HG02610 (cell line): Measurements from ENCODE around the gene PM20D2.
"Not testable (repeated sequence)": the region's sequence is repeated elsewhere in the genome, so short reads cannot be mapped to it uniquely, and the experiment has no call there.

Source experiments
- ATAC-seq: cut with Tn5 transposase; IDR thresholded peaks from one replicate; pipeline ENCODE4 v1.9.1; 2021; ENCODE audit warnings: mild to moderate bottlenecking, moderate library complexity; ENCODE audit not compliant: unreplicated experiment

The PM20D2 gene, protein sequence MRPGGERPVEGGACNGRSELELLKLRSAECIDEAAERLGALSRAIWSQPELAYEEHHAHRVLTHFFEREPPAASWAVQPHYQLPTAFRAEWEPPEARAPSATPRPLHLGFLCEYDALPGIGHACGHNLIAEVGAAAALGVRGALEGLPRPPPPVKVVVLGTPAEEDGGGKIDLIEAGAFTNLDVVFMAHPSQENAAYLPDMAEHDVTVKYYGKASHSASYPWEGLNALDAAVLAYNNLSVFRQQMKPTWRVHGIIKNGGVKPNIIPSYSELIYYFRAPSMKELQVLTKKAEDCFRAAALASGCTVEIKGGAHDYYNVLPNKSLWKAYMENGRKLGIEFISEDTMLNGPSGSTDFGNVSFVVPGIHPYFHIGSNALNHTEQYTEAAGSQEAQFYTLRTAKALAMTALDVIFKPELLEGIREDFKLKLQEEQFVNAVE

DNA sequence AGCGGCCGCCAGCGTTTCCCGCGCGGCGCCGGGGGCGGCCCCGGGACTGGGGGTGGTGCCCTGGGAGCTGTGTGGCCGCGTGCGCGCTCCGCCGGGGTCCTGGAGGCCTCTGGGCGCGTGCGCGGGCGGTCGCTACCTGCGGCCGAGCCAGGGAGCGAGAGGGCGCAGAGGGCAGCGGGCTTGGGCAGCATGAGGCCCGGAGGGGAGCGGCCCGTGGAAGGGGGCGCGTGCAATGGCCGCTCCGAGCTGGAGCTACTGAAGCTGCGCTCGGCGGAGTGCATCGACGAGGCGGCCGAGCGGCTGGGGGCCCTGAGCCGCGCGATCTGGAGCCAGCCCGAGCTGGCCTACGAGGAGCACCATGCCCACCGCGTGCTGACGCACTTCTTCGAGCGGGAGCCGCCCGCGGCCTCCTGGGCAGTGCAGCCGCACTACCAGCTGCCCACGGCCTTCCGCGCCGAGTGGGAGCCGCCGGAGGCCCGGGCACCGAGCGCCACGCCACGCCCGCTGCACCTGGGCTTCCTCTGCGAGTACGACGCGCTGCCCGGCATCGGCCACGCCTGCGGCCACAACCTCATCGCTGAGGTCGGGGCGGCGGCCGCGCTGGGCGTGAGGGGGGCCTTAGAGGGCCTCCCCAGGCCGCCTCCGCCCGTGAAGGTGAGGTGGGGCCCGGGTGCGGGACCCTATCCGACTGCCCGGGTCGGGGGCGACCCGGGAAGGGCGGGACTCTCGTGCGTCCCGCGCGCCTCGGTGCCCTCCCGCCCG lies at the start of gene PM20D2:
Gene PM20D2 (plus strand): TSS at position 100 of the 762 bp plus-strand sequence. CDS start 90 bp downstream, at position 190.
- peak; percentile 63 for ATAC-seq

DNA sequence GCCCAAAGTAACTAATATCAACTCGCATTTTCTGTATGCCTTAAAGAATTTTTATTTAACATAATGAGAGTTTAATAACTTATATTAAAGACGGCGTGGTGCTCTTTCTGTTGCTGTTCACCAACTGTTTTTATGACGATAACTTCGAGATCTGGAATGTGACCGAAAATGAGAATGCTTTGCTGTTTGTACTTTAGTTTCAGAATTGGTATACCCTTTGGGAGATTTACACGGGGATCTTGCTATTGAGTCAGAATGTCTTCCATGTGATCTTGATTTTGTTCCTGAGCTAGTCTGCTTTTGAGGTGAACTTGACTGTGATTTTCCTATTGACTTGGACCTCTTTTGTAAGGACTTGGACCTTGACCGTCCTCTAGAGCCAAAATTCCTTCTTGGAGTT lies 47.4 kb upstream of the PM20D2 start:
- ATAC-seq: no peak

- no peak for ATAC-seq
Measured at GRCh38 chr6:89100114-89100513, 45.7 kb upstream of the PM20D2 start.

- ATAC-seq: no peak
Measured at GRCh38 chr6:89110284-89110683, 35.6 kb upstream of the PM20D2 start.

- ATAC-seq: no peak
Measured at GRCh38 chr6:89111933-89112332, 33.9 kb upstream of the PM20D2 start.

DNA sequence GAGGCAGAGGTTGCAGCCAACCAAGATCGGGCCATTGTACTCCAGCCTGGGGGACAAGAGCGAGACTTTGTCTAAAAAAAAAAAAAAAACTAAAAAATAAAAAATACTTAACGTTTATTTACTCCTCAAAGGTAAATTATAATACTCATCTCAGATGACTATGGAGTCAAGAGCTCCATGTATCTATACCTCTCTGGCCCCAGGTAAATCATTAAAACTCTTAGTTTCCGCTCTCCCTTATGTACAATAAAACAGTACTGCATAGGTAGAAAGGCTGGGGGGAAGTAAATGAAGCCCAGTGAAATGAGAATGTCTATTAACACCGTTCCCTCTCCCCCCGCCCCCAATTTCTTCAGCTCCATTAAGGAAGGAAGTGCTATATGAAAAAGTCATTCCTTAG lies 29.2 kb upstream of the PM20D2 start:
- ATAC-seq: no peak

GRCh38 chr6:89117211-89118108 lies 28.4 kb upstream of the PM20D2 start, which contains the start of gene SRSF12:
SRSF12 (minus strand) TSS chr6:89118071; CDS start chr6:89117887, 184 bp downstream.
- peak; percentile 77 for ATAC-seq

- ATAC-seq: no peak
Measured at GRCh38 chr6:89118931-89119330, 26.9 kb upstream of the PM20D2 start.

- ATAC-seq: no peak
Measured at GRCh38 chr6:89120371-89120770, 25.5 kb upstream of the PM20D2 start.

DNA sequence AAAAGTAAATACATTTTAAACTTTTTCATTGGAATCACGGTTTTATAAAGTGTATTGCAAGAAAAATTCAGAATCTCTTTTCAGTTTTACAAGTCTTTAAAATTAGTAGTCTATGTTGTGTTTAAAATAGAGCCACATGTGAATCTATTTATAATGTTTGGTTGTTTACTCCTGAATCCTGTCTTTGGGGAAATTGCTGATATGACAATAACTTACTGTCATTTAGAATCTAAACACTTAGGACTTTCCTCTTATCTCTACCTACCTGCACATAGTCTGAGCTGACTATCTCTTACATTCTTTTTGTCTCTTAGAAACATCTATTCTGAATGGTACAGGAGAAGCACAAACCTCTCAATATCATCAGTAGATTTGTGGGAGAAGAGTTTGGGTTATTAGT lies 23.9 kb upstream of the PM20D2 start:
- ATAC-seq: no peak

DNA sequence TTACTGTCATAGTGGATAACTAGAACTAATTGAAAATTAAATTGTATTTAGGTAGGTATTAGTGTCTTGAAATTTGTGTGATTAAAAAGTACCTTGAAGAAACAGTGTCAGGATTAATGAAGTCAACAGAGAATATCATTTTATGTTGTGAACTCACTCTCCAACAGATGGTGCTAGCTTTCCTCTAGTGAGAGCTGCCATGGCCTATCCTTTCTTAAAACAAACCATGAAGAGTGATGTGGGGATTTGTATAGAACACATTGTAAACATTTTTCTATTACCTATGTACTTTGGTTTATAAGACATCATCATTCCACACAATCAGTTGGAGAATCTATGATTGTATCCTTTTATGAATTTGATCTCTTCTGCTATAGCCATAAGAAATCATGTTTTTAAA lies 23.2 kb upstream of the PM20D2 start:
- ATAC-seq: no peak

- ATAC-seq: not testable (repeated sequence)
Measured at GRCh38 chr6:89128256-89128671, 17.6 kb upstream of the PM20D2 start.

DNA sequence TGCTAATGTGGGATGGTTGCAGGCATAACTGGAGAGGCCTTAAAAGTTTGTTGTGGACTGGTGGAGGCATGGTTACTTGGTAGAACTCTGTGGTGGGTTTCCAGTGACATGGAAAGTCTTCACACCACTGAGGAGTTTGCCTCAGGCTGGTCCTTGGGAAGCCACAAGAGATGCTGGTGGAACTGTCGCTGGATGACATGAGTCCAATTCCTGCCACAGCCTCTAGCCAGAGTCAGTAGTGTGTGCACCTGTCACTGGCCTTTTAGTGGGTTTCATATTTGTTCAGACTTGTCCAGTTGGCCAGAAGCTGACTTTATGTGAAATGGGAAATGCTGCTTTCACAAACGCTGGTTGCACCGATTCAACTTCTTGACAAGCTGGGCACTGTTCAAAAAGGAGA lies 14.3 kb upstream of the PM20D2 start:
- ATAC-seq: no peak

DNA sequence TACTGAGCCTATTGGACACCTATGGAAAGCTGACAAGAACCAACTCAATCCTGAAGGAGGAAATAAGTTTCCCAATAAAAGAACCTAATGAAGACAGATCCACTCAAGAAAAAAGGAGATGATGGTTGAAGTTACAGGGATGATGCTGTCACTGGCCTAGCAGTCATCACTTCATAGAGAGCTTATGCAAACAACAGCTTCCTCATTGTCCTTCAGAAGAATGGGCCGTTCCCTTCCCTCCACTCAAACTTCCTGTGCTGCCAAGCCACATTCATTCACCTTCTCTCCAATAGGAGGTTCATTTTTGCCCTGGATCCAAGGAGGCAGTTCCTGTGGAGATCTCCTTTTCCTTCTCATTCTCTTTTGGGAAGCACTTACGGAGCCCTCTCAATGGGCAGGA lies 13.8 kb upstream of the PM20D2 start:
- no peak for ATAC-seq

- ATAC-seq: no peak
Measured at GRCh38 chr6:89133981-89134380, 11.9 kb upstream of the PM20D2 start.

DNA sequence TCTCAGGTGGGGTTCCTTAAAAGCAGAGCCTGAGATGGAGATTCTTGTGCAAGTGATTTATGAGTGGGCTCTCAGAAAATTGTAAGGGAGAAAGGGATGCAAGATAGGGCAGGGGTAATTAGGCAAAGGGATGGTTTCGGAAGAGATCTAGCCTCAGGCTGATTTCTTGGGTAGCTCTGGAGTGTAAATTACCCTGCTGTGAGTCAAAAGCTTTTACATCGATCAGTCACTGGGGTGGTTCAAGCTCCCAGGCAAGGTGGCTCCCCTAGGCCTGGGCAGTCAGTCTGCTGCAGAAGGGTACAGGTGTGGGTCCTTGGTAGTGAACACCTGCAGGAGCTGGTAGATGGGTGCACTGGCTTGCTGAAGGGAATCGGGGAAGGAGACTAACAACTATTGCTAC lies 11.1 kb upstream of the PM20D2 start:
- ATAC-seq: no peak

GRCh38 chr6:89138173-89138572 lies 7.7 kb upstream of the PM20D2 start:
- no peak for ATAC-seq

DNA sequence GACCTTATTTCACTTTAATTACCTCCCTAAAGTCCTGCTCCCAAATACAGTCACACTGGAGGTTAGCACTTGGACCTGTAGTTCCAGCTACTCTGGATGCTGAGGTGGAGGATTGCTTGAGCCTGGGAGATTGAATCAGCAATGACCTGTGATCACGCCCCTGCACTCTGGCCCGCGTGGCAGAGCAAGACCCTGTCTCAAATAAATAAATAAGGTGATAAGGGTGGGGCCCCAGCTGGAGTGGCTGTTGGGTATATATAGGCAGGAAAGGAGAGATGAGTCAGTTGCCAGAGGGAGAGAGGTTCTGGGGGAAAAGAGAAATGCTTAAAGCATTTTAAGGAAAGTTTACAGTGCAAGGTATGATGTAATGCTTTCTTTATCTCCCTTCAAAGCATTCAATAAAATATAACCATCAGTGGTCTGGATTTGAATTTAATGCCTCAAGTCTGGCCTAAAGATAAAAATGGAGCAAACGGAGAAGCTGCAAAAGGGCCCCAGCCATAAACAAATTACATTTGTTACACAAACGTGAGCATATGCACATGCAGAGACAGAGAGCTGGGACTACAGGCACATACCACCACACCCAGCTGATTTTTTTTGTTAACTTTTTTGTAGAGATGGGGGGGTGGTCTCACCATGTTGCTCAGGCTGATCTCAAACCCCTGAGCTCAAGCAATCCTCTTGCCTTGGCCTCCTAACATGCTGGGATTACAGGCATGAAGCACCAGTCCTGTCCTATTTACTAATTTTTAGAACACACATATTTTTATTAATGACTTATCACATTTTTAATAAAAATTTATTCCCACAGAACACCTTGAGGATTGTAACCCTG lies 6.1 kb upstream of the PM20D2 start:
- no peak for ATAC-seq

- ATAC-seq: no peak
Measured at GRCh38 chr6:89140347-89141156, 5.3 kb upstream of the PM20D2 start.
